ENCODE data around the gene SESTD1.
"Not testable (repeated sequence)": the region's sequence is repeated elsewhere in the genome, so short reads cannot be mapped to it uniquely, and the experiment has no call there.

SESTD1 gene

DNA sequence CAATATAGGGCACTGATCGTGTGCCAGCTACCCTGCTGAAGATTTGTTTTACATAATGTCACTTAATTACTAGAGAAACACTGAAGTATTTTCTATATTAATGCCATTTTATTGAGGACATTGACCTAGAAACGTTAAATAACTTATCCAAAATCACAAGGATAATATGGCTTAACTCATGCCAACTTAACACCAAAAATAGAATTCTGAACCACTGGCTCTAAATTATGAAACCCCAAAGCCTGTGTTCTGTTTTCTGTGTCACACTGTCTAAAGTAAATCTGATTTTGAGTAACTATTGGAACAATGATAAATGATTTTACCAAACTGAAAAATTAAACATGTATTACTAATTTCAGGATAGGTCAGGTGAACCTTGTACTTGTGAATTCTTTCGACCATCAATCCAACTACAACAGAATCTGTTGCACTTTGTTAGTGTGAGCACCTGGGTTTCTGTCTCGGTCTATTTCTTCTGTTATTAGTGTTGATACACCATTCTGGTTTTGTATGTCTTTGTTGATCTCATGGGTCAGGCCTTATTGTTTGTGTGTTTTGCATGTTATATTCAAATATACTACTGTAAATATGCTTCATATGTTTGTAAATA, 166.4 kb downstream of the SESTD1 start:
- no peak for DNase-seq

- DNase-seq: no peak
These were observed 167.5 kb downstream of the SESTD1 start for GRCh38 chr2:179097131-179097530.

DNA sequence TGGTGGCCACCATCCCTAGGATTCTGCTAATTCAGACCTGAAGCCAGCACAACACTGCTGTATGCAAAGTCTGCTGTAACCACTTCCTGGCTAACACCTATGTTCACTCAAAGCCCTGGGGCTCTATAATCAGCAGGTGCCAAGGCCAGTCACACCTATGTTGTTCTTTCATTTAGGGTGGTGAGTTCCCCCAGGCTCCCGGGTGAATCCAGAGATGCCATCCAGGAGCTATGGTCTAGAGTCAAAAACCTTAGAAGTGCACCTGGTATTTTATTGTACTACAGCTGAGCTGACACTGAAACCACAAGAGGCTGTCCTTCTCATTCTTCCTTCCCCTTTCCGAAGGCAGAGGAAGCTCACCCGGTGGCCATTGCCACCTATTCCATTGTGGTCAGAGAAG, 168.5 kb downstream of the SESTD1 start:
- DNase-seq: no peak

DNA sequence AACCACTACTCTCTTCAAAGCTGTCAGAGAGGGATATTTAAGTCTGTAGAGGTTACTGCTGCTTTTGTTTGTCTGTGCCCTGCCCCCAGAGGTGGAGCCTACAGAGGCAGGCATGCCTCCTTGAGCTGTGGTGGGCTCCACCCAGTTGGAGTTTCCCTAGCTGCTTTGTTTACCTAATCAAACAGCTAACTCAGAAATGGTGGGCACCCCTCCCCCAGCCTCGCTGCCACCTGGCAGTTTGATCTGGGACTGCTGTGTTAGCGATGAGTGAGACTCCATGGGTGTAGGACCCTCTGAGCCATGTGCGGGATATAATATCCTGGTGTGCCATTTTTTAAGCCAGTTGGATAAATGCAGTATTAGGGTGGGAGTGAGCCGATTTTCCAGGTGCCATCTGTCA, 171.7 kb downstream of the SESTD1 start:
- not testable (repeated sequence) for DNase-seq

- no peak for DNase-seq
These were observed 181.9 kb downstream of the SESTD1 start for GRCh38 chr2:179082697-179083096.

DNA sequence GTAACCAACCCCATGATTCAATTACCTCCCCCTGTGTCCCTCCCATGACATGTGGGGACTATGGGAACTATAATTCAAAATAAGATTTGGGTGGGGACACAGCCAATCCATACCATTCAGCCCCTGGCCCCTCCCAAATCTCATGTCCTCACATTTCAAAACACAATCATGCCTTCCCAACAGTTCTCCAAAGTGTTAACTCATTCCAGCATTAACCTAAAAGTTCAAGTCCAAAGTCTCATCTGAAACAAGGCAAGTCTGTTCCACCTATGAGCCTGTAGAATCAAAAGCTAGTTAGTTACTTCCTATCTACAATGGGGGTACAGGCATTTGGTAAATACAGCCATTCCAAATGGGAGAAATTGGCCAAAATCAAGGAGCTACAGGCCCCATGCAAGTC, 182.7 kb downstream of the SESTD1 start:
- no peak for DNase-seq

GRCh38 chr2:179072527-179072926, 192.1 kb downstream of the SESTD1 start:
- DNase-seq: no peak

DNA sequence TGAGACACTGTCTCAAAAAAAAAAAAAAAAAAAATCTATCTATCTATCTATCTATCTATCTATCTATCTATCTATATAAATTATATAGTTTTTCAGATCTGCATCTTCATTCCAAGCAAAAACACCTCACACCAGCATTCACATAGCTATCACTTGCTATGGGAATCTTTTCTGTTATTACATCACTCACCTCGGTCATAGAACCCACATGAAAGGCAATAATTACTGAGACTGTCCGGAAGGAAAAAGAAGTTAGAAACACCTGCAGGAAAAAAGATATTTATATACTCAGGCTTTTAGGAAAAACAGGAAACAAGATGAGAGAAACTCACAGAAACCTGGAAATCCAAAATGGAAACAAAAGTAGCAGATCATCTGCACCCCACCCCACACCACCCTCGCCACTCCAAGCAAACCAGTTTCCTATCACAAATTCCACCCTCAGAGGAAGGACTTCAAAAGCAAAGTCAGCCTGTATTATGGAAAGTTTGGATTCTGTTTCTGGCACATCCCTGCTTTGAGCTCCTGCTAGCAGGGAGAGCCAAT, 192.7 kb downstream of the SESTD1 start:
- DNase-seq: no peak

DNA sequence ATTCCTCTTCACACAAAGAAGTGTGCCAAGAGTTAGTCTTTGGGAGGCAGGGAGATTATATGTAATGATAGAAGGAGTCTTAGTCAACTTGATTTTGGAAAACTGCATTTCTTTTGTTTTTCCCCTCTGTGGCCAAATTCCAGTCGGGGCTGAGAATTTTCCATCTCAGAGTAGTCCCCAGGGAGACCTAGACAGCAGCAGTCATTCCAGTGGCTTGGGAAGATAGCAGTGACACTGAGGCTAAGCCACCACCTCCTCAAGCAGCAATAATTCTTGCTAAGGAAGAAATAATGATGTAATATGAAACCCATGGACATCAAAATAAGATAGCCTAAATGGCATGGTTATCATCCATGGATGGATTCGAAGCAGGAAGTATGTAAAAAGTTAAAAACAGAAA, 193.7 kb downstream of the SESTD1 start:
- DNase-seq: no peak

DNA sequence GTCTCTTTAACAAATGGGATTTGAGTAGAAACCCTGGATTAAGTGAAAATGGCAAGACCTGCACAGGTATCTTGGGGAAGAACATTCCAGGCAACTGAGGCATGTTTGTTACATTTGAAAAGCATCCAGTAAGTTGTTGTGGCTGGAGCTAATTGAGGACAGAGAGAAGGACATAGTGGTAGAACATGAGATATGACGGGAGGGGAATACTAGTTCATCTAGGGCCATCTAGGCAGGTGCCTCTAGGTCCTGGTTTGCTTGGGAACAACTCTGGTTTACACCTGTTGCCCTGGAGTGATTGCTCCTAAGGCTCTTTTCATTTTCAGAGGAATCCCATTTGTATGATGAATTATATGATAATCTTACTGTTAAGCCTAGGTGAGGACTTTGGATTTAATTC, 194.9 kb downstream of the SESTD1 start:
- DNase-seq: no peak

GRCh38 chr2:179068991-179069643, 195.5 kb downstream of the SESTD1 start:
- DNase-seq: no peak

DNA sequence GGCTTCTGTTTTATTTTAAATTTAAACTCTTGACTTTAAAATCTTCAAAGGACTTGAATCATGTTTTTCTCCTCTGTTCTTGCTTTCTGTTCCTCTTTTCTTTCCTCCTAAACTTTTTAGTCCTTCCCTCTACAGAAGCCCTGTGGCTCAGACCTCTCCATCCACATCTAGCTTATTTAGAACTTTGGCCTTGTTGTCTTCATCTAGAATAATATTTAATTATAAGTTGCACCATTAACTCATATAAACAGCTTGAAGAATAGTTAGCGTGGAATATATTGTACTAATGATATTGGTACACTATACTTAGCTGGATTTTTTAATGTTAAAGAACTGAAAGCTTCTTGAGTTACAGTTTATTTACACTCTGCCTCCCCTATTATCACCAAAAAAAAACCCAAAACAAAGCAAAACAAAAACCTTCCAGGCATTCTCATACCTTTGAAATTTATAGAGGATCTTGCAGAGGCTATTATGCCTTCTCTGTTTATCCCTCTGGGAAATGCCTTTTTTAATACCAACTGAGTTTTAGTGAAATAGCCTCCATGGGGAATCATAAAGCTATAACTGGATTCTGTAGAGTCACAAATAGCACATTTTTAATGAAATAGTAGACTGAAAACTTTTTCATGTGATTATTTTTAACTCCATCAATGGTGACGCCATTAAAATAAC, 205.5 kb downstream of the SESTD1 start:
- DNase-seq: no peak

DNA sequence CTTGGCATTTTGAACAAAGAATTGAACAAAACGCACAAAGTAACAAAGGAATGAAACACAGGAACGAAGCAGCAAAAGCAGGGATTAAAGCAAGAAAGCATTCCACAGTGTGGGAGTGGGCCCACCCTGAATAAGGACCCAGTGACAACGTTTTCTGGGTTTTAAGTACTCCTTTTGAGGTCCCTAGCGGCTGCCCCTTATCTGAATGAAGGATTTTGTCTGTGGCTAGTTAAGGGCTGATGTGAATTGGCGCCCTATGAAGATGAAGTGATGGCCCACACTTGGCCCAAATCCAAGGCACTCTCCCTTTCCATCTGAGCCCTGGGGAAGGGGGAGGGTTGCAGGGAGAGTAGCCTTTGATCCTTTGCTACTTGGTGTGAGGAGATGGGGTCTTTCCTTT, 206.9 kb downstream of the SESTD1 start:
- DNase-seq: no peak

DNA sequence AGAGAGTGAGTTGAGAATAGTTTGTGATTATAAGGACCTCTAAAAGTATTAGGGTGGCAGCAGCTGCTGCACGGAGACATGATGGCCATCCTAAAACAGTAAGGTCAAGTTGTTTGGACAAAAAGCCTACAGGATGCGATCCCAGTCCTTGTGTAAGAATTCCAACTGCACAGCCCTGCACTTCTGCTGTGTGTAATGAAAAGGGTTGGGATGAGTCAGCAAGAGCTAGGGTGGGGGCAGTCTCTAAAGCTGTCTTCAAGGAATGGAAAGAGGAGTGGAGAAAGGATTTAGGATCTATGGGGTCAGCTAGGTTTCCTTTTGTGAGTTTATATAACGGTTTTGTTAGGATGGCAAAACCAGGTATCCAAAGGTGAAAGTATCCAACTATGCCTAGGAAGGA, 211.1 kb downstream of the SESTD1 start:
- not testable (repeated sequence) for DNase-seq

Data from NCI-H1436 treated with DMSO at 0.1 percent for 48 hours (cell line).